Measurements from ENCODE around the gene ELOA.

ELOA gene

DNA sequence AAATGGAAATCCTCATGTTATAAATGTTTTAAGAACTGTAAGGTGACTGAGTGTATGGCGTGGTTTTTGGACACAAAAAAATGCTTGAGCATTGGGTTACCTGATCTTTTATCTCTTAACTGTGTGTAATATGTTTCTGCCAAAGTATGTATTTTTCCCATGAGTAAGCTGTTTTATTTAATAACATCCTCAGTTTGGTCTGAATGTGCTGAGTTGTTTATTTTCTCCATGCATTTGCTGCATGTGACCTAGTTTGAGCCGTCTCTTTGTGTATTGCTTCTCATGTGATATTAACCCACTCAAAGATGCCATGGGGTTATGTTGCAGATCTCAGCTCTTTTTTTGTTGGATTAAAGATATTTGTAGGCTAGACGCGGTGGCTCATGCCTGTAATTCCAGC is 41.6 kb downstream of the ELOA start:
- DNase-seq = no peak
- H2AFZ ChIP-seq (ENCODE audit: low read depth, low read length) = no peak overlapping the region
- H3K9me3 ChIP-seq (ENCODE audit: control insufficient read depth, low read length) = no peaks in the 10 kb centered on the region
- H3K4me1 ChIP-seq (ENCODE audit: control insufficient read depth, insufficient read depth, low read depth, low read length) = peaks cover 6% of the 10 kb centered on the region
- H3K36me3 ChIP-seq (ENCODE audit: control insufficient read depth in 1 of 2, insufficient read depth in 2 of 2, low read depth in 1 of 2, low read length in 2 of 2) = peaks cover 18 to 70% of the 10 kb centered on the region in 2 experiments
- H3K14ac ChIP-seq (ENCODE audit: low read length in 2 of 2) = no peak overlapping the region
- WGBS = 97% methylated on average over 4 of the region's 4 CpGs
- H3K27me3 ChIP-seq (ENCODE audit: control insufficient read depth in 1 of 2, insufficient read depth in 1 of 2, low read length in 2 of 2) = no peaks in the 10 kb centered on the region
- no peak overlapping the region for H2BK12ac ChIP-seq (ENCODE audit: low read length in 2 of 2)
- no peak overlapping the region for H2AK5ac ChIP-seq (ENCODE audit: low read length, severe bottlenecking)
- H3K9ac ChIP-seq (ENCODE audit: low read length) = no peak overlapping the region
- no peak overlapping the region for H2BK5ac ChIP-seq (ENCODE audit: low read depth, low read length, poor library complexity, severe bottlenecking)
- no peak overlapping the region for H3K18ac ChIP-seq (ENCODE audit: low read depth in 1 of 2, low read length in 2 of 2)
- H3K4me2 ChIP-seq (ENCODE audit: low read length, poor library complexity, severe bottlenecking) = no peak overlapping the region
- no peak overlapping the region for H3K4me3 ChIP-seq (ENCODE audit: insufficient read depth in 1 of 2, low read depth in 1 of 2, low read length in 2 of 2)
- H3K23ac ChIP-seq (ENCODE audit: low read length in 2 of 2) = no peak overlapping the region
- H4K91ac ChIP-seq (ENCODE audit: low read length) = no peak overlapping the region
- H2BK15ac ChIP-seq (ENCODE audit: low read depth, poor library complexity, severe bottlenecking) = no peak overlapping the region
- peaks cover 18% of the 10 kb centered on the region for H3K79me1 ChIP-seq (replicated peaks; ENCODE audit: low read length, poor library complexity, severe bottlenecking)
- H3K27ac ChIP-seq (ENCODE audit: low read length, poor library complexity, severe bottlenecking) = no peak overlapping the region
- H3K4ac ChIP-seq (ENCODE audit: low read depth in 1 of 2, low read length in 2 of 2) = no peak overlapping the region
- no peak overlapping the region for H4K8ac ChIP-seq (ENCODE audit: low read length)
- H2BK120ac ChIP-seq (ENCODE audit: low read depth, low read length) = no peak overlapping the region

GRCh38 chr1:23787701-23788100 is 44.4 kb downstream of the ELOA start:
- Histone ChIP-seq H2BK15ac (ENCODE audit: low read depth, poor library complexity, severe bottlenecking) (no peak overlapping the region), H3K4me3 (ENCODE audit: insufficient read depth in 1 of 2, low read depth in 1 of 2, low read length in 2 of 2) (no peak overlapping the region), H3K36me3 (ENCODE audit: control insufficient read depth in 1 of 2, insufficient read depth in 2 of 2, low read depth in 1 of 2, low read length in 2 of 2) (peaks cover 17 to 53% of the 10 kb centered on the region in 2 experiments), H3K9ac (ENCODE audit: low read length) (no peak overlapping the region), H3K4me2 (ENCODE audit: low read length, poor library complexity, severe bottlenecking) (no peak overlapping the region), H2BK120ac (ENCODE audit: low read depth, low read length) (no peak overlapping the region), H2BK5ac (ENCODE audit: low read depth, low read length, poor library complexity, severe bottlenecking) (no peak overlapping the region), H3K27me3 (ENCODE audit: control insufficient read depth in 1 of 2, insufficient read depth in 1 of 2, low read length in 2 of 2) (no peaks in the 10 kb centered on the region), H3K27ac (ENCODE audit: low read length, poor library complexity, severe bottlenecking) (no peak overlapping the region), H3K9me3 (ENCODE audit: control insufficient read depth, low read length) (no peaks in the 10 kb centered on the region), H3K79me1 (replicated peaks; ENCODE audit: low read length, poor library complexity, severe bottlenecking) (peaks cover 16% of the 10 kb centered on the region), H3K14ac (ENCODE audit: low read length in 2 of 2) (no peak overlapping the region), H2BK12ac (ENCODE audit: low read length in 2 of 2) (no peak overlapping the region), H3K18ac (ENCODE audit: low read depth in 1 of 2, low read length in 2 of 2) (no peak overlapping the region), H3K4me1 (ENCODE audit: control insufficient read depth, insufficient read depth, low read depth, low read length) (peaks cover 14% of the 10 kb centered on the region), H4K8ac (ENCODE audit: low read length) (no peak overlapping the region), H4K91ac (ENCODE audit: low read length) (no peak overlapping the region), H2AK5ac (ENCODE audit: low read length, severe bottlenecking) (no peak overlapping the region), H3K23ac (ENCODE audit: low read length in 2 of 2) (no peak overlapping the region), H3K4ac (ENCODE audit: low read depth in 1 of 2, low read length in 2 of 2) (no peak overlapping the region), H2AFZ (ENCODE audit: low read depth, low read length) (no peak overlapping the region)
- no peak for DNase-seq
- 99% methylated on average over 3 of the region's 3 CpGs for WGBS

- Histone ChIP-seq H2BK120ac (ENCODE audit: low read depth, low read length) (no peak overlapping the region), H3K18ac (ENCODE audit: low read depth in 1 of 2, low read length in 2 of 2) (no peak overlapping the region), H3K4ac (ENCODE audit: low read depth in 1 of 2, low read length in 2 of 2) (no peak overlapping the region), H2AK5ac (ENCODE audit: low read length, severe bottlenecking) (no peak overlapping the region), H3K4me1 (ENCODE audit: control insufficient read depth, insufficient read depth, low read depth, low read length) (peaks cover 24% of the 10 kb centered on the region), H3K9ac (ENCODE audit: low read length) (no peak overlapping the region), H4K91ac (ENCODE audit: low read length) (no peak overlapping the region), H3K79me1 (replicated peaks; ENCODE audit: low read length, poor library complexity, severe bottlenecking) (peaks cover 14% of the 10 kb centered on the region), H3K36me3 (ENCODE audit: control insufficient read depth in 1 of 2, insufficient read depth in 2 of 2, low read depth in 1 of 2, low read length in 2 of 2) (peaks cover 27 to 54% of the 10 kb centered on the region in 2 experiments), H2BK12ac (ENCODE audit: low read length in 2 of 2) (no peak overlapping the region), H3K27ac (ENCODE audit: low read length, poor library complexity, severe bottlenecking) (no peak overlapping the region), H3K9me3 (ENCODE audit: control insufficient read depth, low read length) (no peaks in the 10 kb centered on the region), H3K4me2 (ENCODE audit: low read length, poor library complexity, severe bottlenecking) (no peak overlapping the region), H3K23ac (ENCODE audit: low read length in 2 of 2) (no peak overlapping the region), H2AFZ (ENCODE audit: low read depth, low read length) (no peak overlapping the region), H3K27me3 (ENCODE audit: control insufficient read depth in 1 of 2, insufficient read depth in 1 of 2, low read length in 2 of 2) (no peaks in the 10 kb centered on the region), H3K14ac (ENCODE audit: low read length in 2 of 2) (no peak overlapping the region), H2BK15ac (ENCODE audit: low read depth, poor library complexity, severe bottlenecking) (no peak overlapping the region), H4K8ac (ENCODE audit: low read length) (no peak overlapping the region), H2BK5ac (ENCODE audit: low read depth, low read length, poor library complexity, severe bottlenecking) (no peak overlapping the region), H3K4me3 (ENCODE audit: insufficient read depth in 1 of 2, low read depth in 1 of 2, low read length in 2 of 2) (no peak overlapping the region)
- no peak for DNase-seq
- 100% methylated on average over 2 of the region's 3 CpGs for WGBS
Measured at GRCh38 chr1:23788695-23789094, 45.4 kb downstream of the ELOA start.

DNA sequence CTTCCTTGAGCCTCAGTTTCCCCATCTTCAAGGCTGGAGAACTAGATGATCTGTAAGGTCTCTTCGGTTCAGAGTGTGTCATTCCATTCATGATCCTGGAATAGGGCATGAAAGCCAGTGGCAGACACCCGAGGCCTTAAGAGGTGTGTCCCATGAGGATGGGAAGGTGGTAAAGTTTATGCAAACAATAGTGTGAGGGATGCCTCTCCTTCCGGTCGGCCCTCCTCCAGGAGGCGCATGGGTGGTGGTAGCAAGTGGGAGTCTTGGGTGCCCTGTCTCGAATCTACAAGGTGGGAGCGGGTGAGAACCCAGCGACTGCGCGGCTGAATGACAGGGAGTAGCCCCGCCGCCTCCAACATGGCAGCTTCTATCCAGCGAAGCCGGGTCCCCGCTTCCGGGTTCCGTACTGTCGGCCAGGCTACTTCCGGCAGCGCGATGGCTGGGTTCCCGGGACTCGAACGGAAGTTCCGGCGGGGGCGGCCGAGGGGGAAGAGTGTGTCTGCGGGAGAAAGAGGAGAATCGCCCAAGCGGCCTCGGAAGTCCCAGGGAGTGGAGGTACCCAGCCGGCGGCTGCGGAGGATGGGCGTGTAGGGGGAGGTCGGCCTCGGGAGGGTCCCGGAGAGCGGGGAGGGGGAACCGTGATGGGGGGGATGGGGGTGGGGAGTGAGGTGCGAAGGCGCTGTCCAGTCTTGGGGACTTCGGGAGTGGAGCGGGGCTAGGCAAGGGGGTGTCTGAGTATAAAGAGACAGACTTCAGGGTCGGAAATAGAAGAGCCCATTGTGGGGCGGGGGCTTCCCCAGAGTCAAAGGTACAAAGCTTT is 47.6 kb downstream of the ELOA start, which contains the start of gene LYPLA2:
LYPLA2 (plus strand) TSS at position 450 of the 820 bp plus-strand sequence. CDS start 1,538 bp downstream, outside the sequence.
- DNase-seq = peak; percentile 93

More for the DNA sequence above, 47.6 kb downstream of the ELOA start, which contains the start of gene LYPLA2:
- H3K9me3 ChIP-seq (ENCODE audit: control insufficient read depth, low read length) = no peaks in the 10 kb centered on the region
- H3K14ac ChIP-seq (ENCODE audit: low read length in 2 of 2) = peak within 1 kb of the TSS in 1 of 2 experiments; percentile 57
- 1% methylated on average over 47 of the region's 47 CpGs for WGBS
- H2BK12ac ChIP-seq (ENCODE audit: low read length in 2 of 2) = peak within 1 kb of the TSS; percentile 34 to 69
- peak within 1 kb of the TSS; percentile 94 for H3K9ac ChIP-seq (ENCODE audit: low read length)
- H3K27me3 ChIP-seq (ENCODE audit: control insufficient read depth in 1 of 2, insufficient read depth in 1 of 2, low read length in 2 of 2) = no peaks in the 10 kb centered on the region
- peak within 1 kb of the TSS; percentile 82 to 99 for H3K4me3 ChIP-seq (ENCODE audit: insufficient read depth in 1 of 2, low read depth in 1 of 2, low read length in 2 of 2)
- H3K4me1 ChIP-seq (ENCODE audit: control insufficient read depth, insufficient read depth, low read depth, low read length) = peaks cover 28% of the 10 kb centered on the region
- peak within 1 kb of the TSS in 1 of 2 experiments; percentile 84 for H3K23ac ChIP-seq (ENCODE audit: low read length in 2 of 2)
- H3K4me2 ChIP-seq (ENCODE audit: low read length, poor library complexity, severe bottlenecking) = peak within 1 kb of the TSS; percentile 67
- peaks cover 41 to 45% of the 10 kb centered on the region in 2 experiments for H3K36me3 ChIP-seq (ENCODE audit: control insufficient read depth in 1 of 2, insufficient read depth in 2 of 2, low read depth in 1 of 2, low read length in 2 of 2)
- H2BK120ac ChIP-seq (ENCODE audit: low read depth, low read length) = peak within 1 kb of the TSS; percentile 78
- peak within 1 kb of the TSS; percentile 13 for H2BK15ac ChIP-seq (ENCODE audit: low read depth, poor library complexity, severe bottlenecking)
- H2BK5ac ChIP-seq (ENCODE audit: low read depth, low read length, poor library complexity, severe bottlenecking) = peak within 1 kb of the TSS; percentile 49
- H2AK5ac ChIP-seq (ENCODE audit: low read length, severe bottlenecking) = peak within 1 kb of the TSS; percentile 7
- H4K8ac ChIP-seq (ENCODE audit: low read length) = peak within 1 kb of the TSS; percentile 97
- peak within 1 kb of the TSS; percentile 83 for H4K91ac ChIP-seq (ENCODE audit: low read length)
- peaks cover 13% of the 10 kb centered on the region for H3K79me1 ChIP-seq (replicated peaks; ENCODE audit: low read length, poor library complexity, severe bottlenecking)
- H3K27ac ChIP-seq (ENCODE audit: low read length, poor library complexity, severe bottlenecking) = peak within 1 kb of the TSS; percentile 87
- H2AFZ ChIP-seq (ENCODE audit: low read depth, low read length) = peak within 1 kb of the TSS; percentile 55
- H3K4ac ChIP-seq (ENCODE audit: low read depth in 1 of 2, low read length in 2 of 2) = peak within 1 kb of the TSS; percentile 79 to 96
- peak within 1 kb of the TSS; percentile 80 to 94 for H3K18ac ChIP-seq (ENCODE audit: low read depth in 1 of 2, low read length in 2 of 2)
